Retinal pigment epithelial cell (primary cell): ENCODE measurements around the gene NAV3.

ENCODE experiments used
- DNase-seq: peaks from one replicate; pipeline ENCODE4 v3.0.0-alpha.2; 2010; ENCODE audit warnings: low read depth
- H3K4me3 ChIP-seq: 2 replicates; pipeline ENCODE4 v1.5.1; 2011; ENCODE audit warnings: mild to moderate bottlenecking, low read length, control low read depth, moderate library complexity
- TF ChIP-seq, protein P1 (sequence below): conservative IDR thresholded peaks from 2 replicates; pipeline ENCODE4 v1.5.1; 2011; ENCODE audit warnings: low read depth, low read length, control low read depth, inconsistent platforms

The NAV3 gene

GRCh38 chr12:78183824-78184223 is 353.1 kb downstream of the NAV3 start:
- no peak for DNase-seq
- no peak overlapping the region for H3K4me3 ChIP-seq
- TF ChIP-seq, protein P1, sequence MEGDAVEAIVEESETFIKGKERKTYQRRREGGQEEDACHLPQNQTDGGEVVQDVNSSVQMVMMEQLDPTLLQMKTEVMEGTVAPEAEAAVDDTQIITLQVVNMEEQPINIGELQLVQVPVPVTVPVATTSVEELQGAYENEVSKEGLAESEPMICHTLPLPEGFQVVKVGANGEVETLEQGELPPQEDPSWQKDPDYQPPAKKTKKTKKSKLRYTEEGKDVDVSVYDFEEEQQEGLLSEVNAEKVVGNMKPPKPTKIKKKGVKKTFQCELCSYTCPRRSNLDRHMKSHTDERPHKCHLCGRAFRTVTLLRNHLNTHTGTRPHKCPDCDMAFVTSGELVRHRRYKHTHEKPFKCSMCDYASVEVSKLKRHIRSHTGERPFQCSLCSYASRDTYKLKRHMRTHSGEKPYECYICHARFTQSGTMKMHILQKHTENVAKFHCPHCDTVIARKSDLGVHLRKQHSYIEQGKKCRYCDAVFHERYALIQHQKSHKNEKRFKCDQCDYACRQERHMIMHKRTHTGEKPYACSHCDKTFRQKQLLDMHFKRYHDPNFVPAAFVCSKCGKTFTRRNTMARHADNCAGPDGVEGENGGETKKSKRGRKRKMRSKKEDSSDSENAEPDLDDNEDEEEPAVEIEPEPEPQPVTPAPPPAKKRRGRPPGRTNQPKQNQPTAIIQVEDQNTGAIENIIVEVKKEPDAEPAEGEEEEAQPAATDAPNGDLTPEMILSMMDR = no peak

DNA sequence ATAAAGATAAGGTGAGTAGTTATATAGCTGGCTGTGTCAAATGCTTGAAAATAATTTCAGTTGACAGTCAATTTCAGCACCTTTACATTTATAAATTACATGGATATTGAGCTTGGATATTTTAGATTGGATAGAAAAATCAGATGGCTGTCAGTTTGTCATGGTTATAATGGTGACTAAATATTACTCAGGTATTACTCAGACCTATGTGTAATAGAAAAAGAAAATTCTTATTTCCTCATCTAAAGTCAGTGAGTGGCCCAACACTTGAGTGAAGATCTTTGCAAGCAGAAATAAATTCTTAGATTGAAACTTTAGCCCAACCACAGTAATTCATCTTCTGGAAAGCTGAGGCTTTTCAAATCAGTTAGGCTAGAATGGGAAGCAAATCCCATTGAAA is 354.4 kb downstream of the NAV3 start:
- no peak for DNase-seq
- TF ChIP-seq, protein P1 = no peak
- H3K4me3 ChIP-seq = no peak overlapping the region

DNA sequence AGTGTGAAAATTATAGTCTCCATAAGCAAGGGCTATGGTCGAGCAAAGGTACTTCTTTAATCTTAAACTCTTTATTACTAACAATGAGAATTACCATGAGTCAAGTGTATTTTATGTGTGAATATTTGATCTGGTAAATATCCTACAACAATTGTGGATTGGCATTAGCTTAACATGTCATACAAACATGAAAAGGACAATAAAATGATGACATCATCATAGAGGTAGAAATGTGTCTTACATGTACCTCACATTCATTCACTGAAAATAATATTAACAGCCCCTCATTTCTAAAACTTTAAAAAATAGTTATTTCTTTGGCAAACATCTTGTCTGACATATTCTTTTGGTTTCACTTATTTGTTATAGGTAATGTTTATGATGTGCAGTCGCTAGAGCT is 355.0 kb downstream of the NAV3 start:
- no peak for DNase-seq
- H3K4me3 ChIP-seq = no peak overlapping the region
- TF ChIP-seq, protein P1 = no peak

GRCh38 chr12:78186670-78187069 is 356.0 kb downstream of the NAV3 start:
- no peak for DNase-seq
- TF ChIP-seq, protein P1 = no peak
- H3K4me3 ChIP-seq = no peak overlapping the region

DNA sequence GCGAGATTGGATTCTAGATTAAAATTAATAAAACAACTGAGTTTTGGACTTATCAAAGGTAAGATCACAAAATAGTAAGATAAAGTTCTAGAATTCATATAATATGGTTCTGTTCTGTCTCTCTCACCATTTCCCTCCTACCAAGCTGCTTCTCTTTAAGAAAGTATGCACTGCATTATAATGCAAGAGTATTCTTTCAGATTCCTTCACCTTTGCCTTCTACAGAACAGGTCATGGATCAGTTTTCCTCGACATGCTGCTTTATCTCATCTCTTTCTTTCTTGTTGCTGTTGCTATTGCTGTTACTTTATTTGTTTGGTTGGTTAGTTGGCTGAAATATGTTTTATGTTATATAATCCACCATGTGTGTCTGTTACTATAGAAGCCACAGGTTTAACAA is 357.0 kb downstream of the NAV3 start:
- no peak overlapping the region for H3K4me3 ChIP-seq
- DNase-seq = no peak
- TF ChIP-seq, protein P1 = no peak

- no peak overlapping the region for H3K4me3 ChIP-seq
- TF ChIP-seq, protein P1 = no peak
- no peak for DNase-seq
These were observed 359.0 kb downstream of the NAV3 start for GRCh38 chr12:78189656-78190055.

DNA sequence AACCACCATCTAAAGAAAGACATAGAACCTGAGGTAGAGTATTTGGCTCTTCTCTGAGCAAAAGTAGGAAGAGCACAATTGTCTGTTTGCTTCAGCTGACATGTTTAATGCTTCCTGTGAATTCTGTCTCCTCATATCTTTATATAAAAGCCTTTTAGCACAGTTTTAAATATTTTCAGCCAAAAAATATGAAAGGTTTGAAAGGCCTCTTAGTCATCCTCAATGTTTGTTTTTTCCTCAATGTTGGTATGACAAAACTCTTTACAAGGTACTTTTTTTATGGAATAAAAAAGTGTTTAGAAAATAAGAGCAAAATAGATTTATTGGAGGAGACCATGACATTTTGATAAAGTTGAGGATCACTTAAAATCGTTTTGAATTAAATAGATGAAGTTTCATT is 360.9 kb downstream of the NAV3 start:
- DNase-seq = no peak
- no peak overlapping the region for H3K4me3 ChIP-seq
- TF ChIP-seq, protein P1 = no peak
